ENCODE measurements around the gene TCP1.
"Not testable (repeated sequence)": the region's sequence is repeated elsewhere in the genome, so short reads cannot be mapped to it uniquely, and the experiment has no call there.

TCP1 gene

DNA sequence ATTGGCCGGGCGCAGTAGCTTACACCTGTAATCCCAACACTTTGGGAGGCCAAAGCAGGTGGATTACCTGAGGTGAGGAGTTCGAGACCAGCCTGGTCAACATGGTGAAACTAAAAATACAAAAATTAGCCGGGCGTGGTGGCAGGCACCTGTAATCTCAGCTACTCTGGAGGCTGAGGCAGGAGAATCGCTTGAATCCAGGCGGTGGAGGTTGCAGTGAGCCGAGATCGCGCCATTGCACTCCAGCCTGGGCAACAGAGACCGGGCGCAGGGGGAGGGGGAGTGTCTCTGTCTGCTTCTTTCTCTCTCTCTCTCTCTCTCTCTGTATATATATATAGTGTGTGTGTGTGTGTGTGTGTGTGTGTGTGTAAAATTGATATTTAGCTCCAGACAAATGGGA, 56.9 kb downstream of the TCP1 start:
- not testable (repeated sequence) for DNase-seq

DNA sequence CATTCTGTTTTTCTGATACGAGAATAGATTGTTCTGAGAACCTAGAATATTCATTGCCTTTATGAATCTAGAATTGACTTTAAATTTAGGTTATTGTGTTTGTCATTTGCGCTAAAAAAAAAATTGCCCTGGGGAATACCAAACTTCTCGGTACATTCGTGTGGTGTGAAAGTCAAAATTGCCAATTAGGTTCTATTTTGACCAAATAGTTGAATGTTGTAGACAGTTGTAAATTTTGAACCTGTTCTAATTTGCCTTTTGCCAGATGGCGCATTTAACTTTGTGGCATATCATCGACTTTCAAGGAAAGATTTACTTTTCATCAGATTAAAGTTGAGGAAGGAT, 59.1 kb downstream of the TCP1 start:
- DNase-seq = no peak

DNA sequence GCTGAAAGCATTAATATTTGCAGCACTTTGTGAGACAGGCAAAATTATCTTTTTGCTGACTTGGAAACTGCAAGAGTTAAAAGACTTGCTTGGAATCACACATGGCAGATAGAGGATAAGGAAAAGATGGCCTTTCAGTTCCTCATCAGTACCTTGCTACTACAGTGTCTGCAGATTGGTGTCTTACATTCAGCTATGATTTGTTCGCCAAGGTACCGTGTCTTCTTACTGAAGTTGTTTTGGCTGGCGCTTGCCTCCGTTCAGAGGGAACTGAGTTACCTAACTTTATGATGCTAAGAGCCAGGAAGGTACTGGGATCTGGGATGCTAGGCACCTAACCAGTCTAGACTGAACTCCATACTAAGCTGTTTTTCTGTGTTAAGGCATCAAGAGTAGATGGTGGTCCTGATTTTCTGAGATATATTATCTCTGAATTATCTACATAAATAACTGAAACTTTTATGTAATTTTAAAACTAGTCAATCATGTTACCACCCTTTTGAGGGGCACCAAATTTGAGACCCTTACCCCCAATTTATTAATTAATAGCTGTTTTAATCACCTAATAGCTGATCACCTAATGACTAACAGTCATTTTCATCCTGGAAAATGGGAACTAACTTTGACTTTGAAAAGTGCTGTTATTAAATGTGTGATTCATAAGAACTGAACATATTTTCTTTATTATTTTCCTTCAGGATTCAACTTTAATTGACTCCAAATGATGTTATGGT, 59.6 kb downstream of the TCP1 start:
- no peak for DNase-seq

DNA sequence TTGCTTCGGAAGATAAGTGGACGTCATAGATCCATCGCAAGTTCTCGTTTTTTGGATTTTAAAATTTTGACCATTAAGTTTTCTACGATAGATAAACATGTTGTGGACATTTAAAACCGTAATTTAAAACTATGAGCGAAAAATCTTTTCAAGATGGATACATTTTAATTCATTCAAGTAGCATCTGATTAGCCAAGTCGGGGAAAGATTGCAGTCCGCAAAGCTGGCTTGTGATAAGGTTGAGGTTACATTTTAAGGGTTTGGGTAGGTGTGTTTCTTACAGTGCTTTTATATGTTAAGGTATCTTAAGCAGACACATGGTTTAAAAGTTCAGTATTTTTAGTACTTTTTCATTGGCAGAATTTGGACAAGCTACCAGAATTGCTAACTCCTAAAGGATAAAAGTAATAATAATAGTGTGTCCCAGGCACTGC, 60.9 kb downstream of the TCP1 start:
- DNase-seq = no peak

Measured in activated naive CD4-positive, alpha-beta T cell treated with anti-CD3 and anti-CD28 coated beads, Interleukin-2, amount 50 U/mL, for 16 hours (primary cell).